Measurements from ENCODE around the gene GNB1. TPM values are rescaled to one million over a fixed set of nuclear protein-coding genes. Genes with fewer than 3 reads are reported as not detected.

The GNB1 gene
- total and polyA plus RNA-seq, 8 donors, result 241 to 360 (median 271) TPM

GRCh38 chr1:1781526-1781903, 109.4 kb downstream of the GNB1 start:
- Histone ChIP-seq H3K27me3 (no peaks in the 10 kb centered on the region), H3K36me3 (peaks cover 0 to 21% of the 10 kb centered on the region in 2 donors), H3K27ac (peak overlapping the region in 1 of 2 donors; percentile 95), H3K4me3 (peak overlapping the region in 1 of 2 donors; percentile 40), H3K9me3 (no peaks in the 10 kb centered on the region), H3K4me1 (peaks cover 40 to 65% of the 10 kb centered on the region in 2 donors)
- DNase-seq (no peak), ATAC-seq (peak; percentile 1)
- TF ChIP-seq, protein P1, sequence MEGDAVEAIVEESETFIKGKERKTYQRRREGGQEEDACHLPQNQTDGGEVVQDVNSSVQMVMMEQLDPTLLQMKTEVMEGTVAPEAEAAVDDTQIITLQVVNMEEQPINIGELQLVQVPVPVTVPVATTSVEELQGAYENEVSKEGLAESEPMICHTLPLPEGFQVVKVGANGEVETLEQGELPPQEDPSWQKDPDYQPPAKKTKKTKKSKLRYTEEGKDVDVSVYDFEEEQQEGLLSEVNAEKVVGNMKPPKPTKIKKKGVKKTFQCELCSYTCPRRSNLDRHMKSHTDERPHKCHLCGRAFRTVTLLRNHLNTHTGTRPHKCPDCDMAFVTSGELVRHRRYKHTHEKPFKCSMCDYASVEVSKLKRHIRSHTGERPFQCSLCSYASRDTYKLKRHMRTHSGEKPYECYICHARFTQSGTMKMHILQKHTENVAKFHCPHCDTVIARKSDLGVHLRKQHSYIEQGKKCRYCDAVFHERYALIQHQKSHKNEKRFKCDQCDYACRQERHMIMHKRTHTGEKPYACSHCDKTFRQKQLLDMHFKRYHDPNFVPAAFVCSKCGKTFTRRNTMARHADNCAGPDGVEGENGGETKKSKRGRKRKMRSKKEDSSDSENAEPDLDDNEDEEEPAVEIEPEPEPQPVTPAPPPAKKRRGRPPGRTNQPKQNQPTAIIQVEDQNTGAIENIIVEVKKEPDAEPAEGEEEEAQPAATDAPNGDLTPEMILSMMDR (IDR thresholded peaks at IDR 0.05), result no peak
- intact Hi-C loops (cut with DNase I), result no loop called here

GRCh38 chr1:1780598-1781525, 110.0 kb downstream of the GNB1 start:
- H3K27ac ChIP-seq, result peak overlapping the region; percentile 84 to 95
- intact Hi-C loops (cut with DNase I), result no loop called here
- peak overlapping the region in 1 of 2 donors; percentile 97 for H3K4me3 ChIP-seq
- no peaks in the 10 kb centered on the region for H3K27me3 ChIP-seq
- no peak for DNase-seq
- peaks cover 41 to 72% of the 10 kb centered on the region in 2 donors for H3K4me1 ChIP-seq
- H3K9me3 ChIP-seq, result no peaks in the 10 kb centered on the region
- ATAC-seq, result no peak
- TF ChIP-seq, protein P1 (IDR thresholded peaks at IDR 0.05), result no peak
- H3K36me3 ChIP-seq, result peaks cover 0 to 14% of the 10 kb centered on the region in 2 donors

DNA sequence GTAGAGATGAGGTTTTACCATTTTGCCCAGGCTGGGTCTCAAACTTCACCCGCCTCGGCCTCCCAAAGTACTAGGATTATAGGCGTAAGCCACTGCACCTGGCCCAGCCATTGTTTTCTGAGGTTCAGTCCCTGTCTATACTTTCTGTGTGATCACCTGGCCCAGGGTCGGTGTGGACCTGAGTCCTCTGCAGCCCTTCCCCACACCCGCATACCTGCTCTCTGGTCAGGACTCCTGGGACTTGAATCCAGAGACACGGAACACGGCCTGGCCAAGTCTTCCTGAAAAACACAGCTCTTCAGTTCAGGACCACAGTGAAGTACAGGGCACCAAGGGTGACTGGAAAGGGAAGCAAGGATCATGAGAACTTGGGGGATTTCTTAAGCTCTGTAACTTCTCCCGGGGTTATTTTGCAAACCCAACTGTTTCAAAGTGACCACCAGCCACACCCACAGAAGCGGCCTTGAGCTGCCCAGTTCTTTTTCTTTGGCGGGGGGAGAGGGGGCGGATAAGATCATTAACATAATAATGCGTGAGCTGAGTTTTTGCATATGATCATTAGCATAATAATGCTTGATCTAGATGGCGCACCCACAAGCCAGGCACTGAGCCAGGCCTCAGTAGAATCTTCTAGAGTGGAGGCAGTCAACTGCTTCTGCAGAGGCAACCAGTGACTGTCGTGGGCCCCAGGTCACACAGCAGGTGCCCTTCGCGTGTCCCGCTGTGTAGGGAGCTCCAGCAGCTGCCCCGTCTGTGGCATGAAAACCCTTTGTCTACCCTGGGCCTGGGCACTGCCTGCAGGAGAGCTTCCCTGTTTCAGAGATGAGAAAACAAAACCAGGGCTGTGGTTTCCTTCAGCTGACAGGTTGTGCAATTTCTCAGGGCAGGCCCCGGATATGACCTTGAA, 110.9 kb downstream of the GNB1 start:
- ATAC-seq (peak; percentile 5), DNase-seq (peak in 2 of 4 donors; percentile 83 to 86)

DNA sequence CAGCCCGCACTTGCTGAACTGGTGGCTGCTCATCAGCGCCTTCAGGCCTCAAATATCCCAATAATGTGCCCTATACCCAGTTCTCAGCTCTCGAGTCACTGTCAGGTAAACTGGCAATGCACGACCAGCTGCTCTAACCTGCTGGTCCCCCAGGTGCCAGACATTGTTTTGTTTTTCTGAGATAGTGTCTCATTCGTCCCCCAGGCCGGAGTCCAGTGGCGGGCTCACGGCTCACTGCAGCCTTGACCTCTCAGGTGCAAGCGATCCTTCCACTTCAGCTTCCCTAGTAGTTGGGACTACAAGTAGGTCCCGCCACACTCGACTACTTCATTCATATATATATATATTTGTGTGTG, 111.6 kb downstream of the GNB1 start:
- intact Hi-C loops (cut with DNase I), result no loop called here
- peaks cover 0 to 7% of the 10 kb centered on the region in 2 donors for H3K36me3 ChIP-seq
- DNase-seq, result no peak
- peaks cover 48 to 88% of the 10 kb centered on the region in 2 donors for H3K4me1 ChIP-seq
- no peak for ATAC-seq
- no peaks in the 10 kb centered on the region for H3K27me3 ChIP-seq
- no peaks in the 10 kb centered on the region for H3K9me3 ChIP-seq
- TF ChIP-seq, protein P1 (IDR thresholded peaks at IDR 0.05), result no peak
- peak overlapping the region; percentile 84 to 95 for H3K27ac ChIP-seq
- H3K4me3 ChIP-seq, result peak overlapping the region; percentile 69 to 97

More for the DNA sequence above, 110.9 kb downstream of the GNB1 start:
- Histone ChIP-seq H3K27ac (peak overlapping the region; percentile 84 to 95), H3K9me3 (no peaks in the 10 kb centered on the region), H3K4me3 (peak overlapping the region; percentile 69 to 97), H3K36me3 (peaks cover 0 to 6% of the 10 kb centered on the region in 2 donors), H3K27me3 (no peaks in the 10 kb centered on the region), H3K4me1 (peaks cover 48 to 81% of the 10 kb centered on the region in 2 donors)
- TF ChIP-seq, protein P1 (IDR thresholded peaks at IDR 0.05), result no peak
- intact Hi-C loops (cut with DNase I), result no loop called here
